Naive thymus-derived CD4-positive, alpha-beta T cell (primary cell): ENCODE measurements around the gene FOLR1. TPM values are rescaled to one million over a fixed set of nuclear protein-coding genes. Genes with fewer than 3 reads are reported as not detected.
A peak's percentile ranks its signal among the peaks of the same experiment; 100 is the strongest.

Experiments used
- ATAC-seq: fragments of 150-1000 bp; cut with Tn5 transposase; 2 replicates; pipeline ENCODE4 v1.10.0; 2021; ENCODE audit warnings: mild to moderate bottlenecking, moderate library complexity
- CTCF ChIA-PET: fragments of 350-600 bp; sonication (Branson Sonifier 250); formaldehyde crosslinking; loops from one replicate; lab custom pipeline; 2021; ENCODE audit warnings: antibody characterized with exemption; lab: Charles Lee
- POLR2A ChIA-PET: fragments of 350-600 bp; sonication (Branson Sonifier 250); formaldehyde crosslinking; loops from one replicate; lab custom pipeline; 2021; ENCODE audit warnings: antibody characterized with exemption, inconsistent platforms; lab: Charles Lee
- DNase-seq, 9 donors: peaks; one replicate each; pipeline versions ENCODE4 v3.0.0 to v3.0.0-alpha.2; 2020 to 2022; ENCODE audit warnings: mixed read lengths in 1 of 9
- H3K27ac ChIP-seq: one replicate; pipeline ENCODE4 v1.7.0; 2013; ENCODE audit warnings: mild to moderate bottlenecking, low read depth, low read length, moderate library complexity
- H3K27me3 ChIP-seq, 2 donors: one replicate each; pipeline ENCODE4 v1.7.0; 2013; ENCODE audit warnings: low read length in 2 of 2, mild to moderate bottlenecking in 2 of 2, moderate library complexity in 2 of 2; ENCODE audit not compliant: control insufficient read depth in 2 of 2, insufficient read depth in 2 of 2
- H3K36me3 ChIP-seq, 3 experiments: 1 replicate in 2 of 3; 2 replicates in 1 of 3; pipeline ENCODE4 v1.7.0; 2013; ENCODE audit warnings: low read length in 3 of 3, mild to moderate bottlenecking in 3 of 3, moderate library complexity in 1 of 3; ENCODE audit not compliant: insufficient read depth in 3 of 3, control insufficient read depth in 2 of 3
- H3K4me1 ChIP-seq, 2 donors: one replicate each; pipeline ENCODE4 v1.7.0; 2013; ENCODE audit warnings: low read length in 2 of 2, mild to moderate bottlenecking in 2 of 2, moderate library complexity in 1 of 2; ENCODE audit not compliant: control insufficient read depth in 2 of 2, insufficient read depth in 2 of 2
- H3K4me3 ChIP-seq: 2 replicates; pipeline ENCODE4 v1.7.0; 2013; ENCODE audit warnings: mild to moderate bottlenecking, low read length
- H3K9me3 ChIP-seq, 3 experiments: 1 replicate in 2 of 3; 2 replicates in 1 of 3; pipeline ENCODE4 v1.7.0; 2013; ENCODE audit warnings: low read length in 3 of 3; ENCODE audit not compliant: control insufficient read depth in 2 of 3
- H3K27ac Mint-ChIP-seq, 9 donors: one replicate each; pipeline ENCODE4 v1.8.0; 2020 to 2022; ENCODE audit warnings: mixed read lengths in 9 of 9, mild to moderate bottlenecking in 8 of 9, moderate library complexity in 5 of 9, inconsistent platforms in 2 of 9
- H3K27me3 Mint-ChIP-seq, 5 donors: one replicate each; pipeline ENCODE4 v1.8.0; 2021 to 2022; ENCODE audit warnings: mixed read lengths in 5 of 5, mild to moderate bottlenecking in 1 of 5
- H3K36me3 Mint-ChIP-seq, 5 donors: one replicate each; pipeline ENCODE4 v1.8.0; 2020 to 2022; ENCODE audit warnings: mixed read lengths in 5 of 5, mild to moderate bottlenecking in 3 of 5, inconsistent platforms in 1 of 5
- H3K4me1 Mint-ChIP-seq, 7 donors: one replicate each; pipeline ENCODE4 v1.8.0; 2020 to 2022; ENCODE audit warnings: mixed read lengths in 7 of 7, mild to moderate bottlenecking in 3 of 7, inconsistent platforms in 1 of 7
- H3K4me3 Mint-ChIP-seq, 10 donors: one replicate each; pipeline ENCODE4 v1.8.0; 2020 to 2022; ENCODE audit warnings: mild to moderate bottlenecking in 10 of 10, mixed read lengths in 10 of 10, moderate library complexity in 6 of 10, inconsistent platforms in 2 of 10
- H3K9me3 Mint-ChIP-seq, 11 donors: one replicate each; pipeline ENCODE4 v1.8.0; 2020 to 2022; ENCODE audit warnings: mixed read lengths in 11 of 11, mild to moderate bottlenecking in 4 of 11, inconsistent platforms in 1 of 11, moderate library complexity in 1 of 11
- intact Hi-C, 2 donors: fragments of 100-400 bp; cut with micrococcal nuclease; formaldehyde crosslinking; loops; one replicate each; pipeline ENCODE4 v1.15.1; 2023
- polyA plus RNA-seq, 2 donors: library from polyadenylated mRNA; unstranded; fragments of 300-500 nt; fragmentation: Illumina TruSeq; gene quantifications; one replicate each; pipeline ENCODE4 v1.2.3, GENCODE V29; 2021
- total RNA-seq, 6 experiments: library from RNA in 5 of 6; stranded (reverse) in 5 of 6; gene quantifications; 1 replicate in 5 of 6; 2 replicates in 1 of 6; pipeline ENCODE4 v1.2.3 and lab custom pipeline; 2021 to 2026

Gene FOLR1
- total and polyA plus RNA-seq, 7 experiments from 2014 or later, result not detected

DNA sequence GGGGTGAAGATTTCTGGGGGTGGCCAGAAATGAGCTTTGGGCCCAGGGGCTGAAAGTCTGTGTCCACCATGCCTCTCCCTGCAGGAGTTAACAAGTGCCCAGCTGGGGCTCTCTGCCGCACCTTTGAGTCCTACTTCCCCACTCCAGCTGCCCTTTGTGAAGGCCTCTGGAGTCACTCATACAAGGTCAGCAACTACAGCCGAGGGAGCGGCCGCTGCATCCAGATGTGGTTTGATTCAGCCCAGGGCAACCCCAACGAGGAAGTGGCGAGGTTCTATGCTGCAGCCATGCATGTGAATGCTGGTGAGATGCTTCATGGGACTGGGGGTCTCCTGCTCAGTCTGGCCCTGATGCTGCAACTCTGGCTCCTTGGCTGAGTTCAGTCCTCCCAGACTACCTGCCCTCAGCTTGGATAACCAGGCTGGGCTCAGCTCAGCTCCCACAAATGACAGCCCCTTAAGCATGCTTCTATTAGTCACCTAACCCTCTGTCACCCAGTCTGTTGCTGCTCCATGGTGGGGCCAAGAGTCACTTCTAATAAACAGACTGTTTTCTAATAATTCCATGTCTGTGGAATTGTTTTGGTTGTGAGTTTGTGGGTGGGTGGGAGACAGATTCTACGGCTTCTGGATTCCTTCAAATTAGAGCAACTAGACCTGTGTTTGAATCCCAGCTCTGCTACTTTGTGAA lies 29.6 kb downstream of the FOLR1 start:
- H3K4me1 ChIP-seq, result peaks cover 10 to 11% of the 10 kb centered on the region in 2 donors
- H3K4me3 Mint-ChIP-seq, result peak overlapping the region in 4 of 10 donors; percentile 27 to 88 (median 47)
- H3K27ac Mint-ChIP-seq, result peak overlapping the region in 4 of 9 donors; percentile 19 to 89 (median 84)
- H3K27ac ChIP-seq, result no peak overlapping the region
- peaks cover 12 to 31% (median 25%) of the 10 kb centered on the region in 7 donors for H3K4me1 Mint-ChIP-seq
- H3K36me3 ChIP-seq, result peaks cover 0 to 10% (median 0%) of the 10 kb centered on the region in 3 experiments
- ChIA-PET POLR2A (interaction anchor here (0.6 to 3.2 kb wide), 3 partner anchors 94 to 293 kb away, joined by 4 to 17 read pairs (median 8); partner anchors contain the start of genes RNF121 and XNDC1N), CTCF (no interaction called here)
- ATAC-seq (no peak), DNase-seq (peak in 1 of 9 donors; percentile 20)
- intact Hi-C loops, result loop anchor here (2.0 to 10.0 kb wide), 10 partner anchors 119 to 1947 kb away; partner anchors contain the start of genes ATG16L2 (in 1 of the 2), FCHSD2 (in 1 of the 2), LAMTOR1 (in 1 of the 2) and NADSYN1 (in 1 of the 2)
- peaks cover 0 to 5% (median 0%) of the 10 kb centered on the region in 5 donors for H3K36me3 Mint-ChIP-seq
- H3K27me3 ChIP-seq, result no peaks in the 10 kb centered on the region
- H3K27me3 Mint-ChIP-seq, result peaks cover 3 to 21% (median 19%) of the 10 kb centered on the region in 5 donors
- no peak overlapping the region for H3K4me3 ChIP-seq
- H3K9me3 ChIP-seq, result no peaks in the 10 kb centered on the region
- peaks cover 0 to 1% (median 0%) of the 10 kb centered on the region in 11 donors for H3K9me3 Mint-ChIP-seq

GRCh38 chr11:72222106-72222891 lies 30.4 kb downstream of the FOLR1 start:
- ATAC-seq, result no peak
- Histone ChIP-seq H3K27me3 (no peaks in the 10 kb centered on the region), H3K36me3 (peaks cover 0 to 10% (median 0%) of the 10 kb centered on the region in 3 experiments), H3K4me1 (peaks cover 10 to 12% of the 10 kb centered on the region in 2 donors), H3K4me3 (peak overlapping the region; percentile 77), H3K9me3 (no peaks in the 10 kb centered on the region), H3K27ac (peak overlapping the region; percentile 88)
- Mint-ChIP-seq H3K27me3 (peaks cover 0 to 14% (median 12%) of the 10 kb centered on the region in 5 donors), H3K36me3 (peaks cover 0 to 5% (median 0%) of the 10 kb centered on the region in 5 donors), H3K4me3 (peak overlapping the region; percentile 88 to 99 (median 91)), H3K4me1 (peaks cover 12 to 33% (median 27%) of the 10 kb centered on the region in 7 donors), H3K27ac (peak overlapping the region; percentile 76 to 95 (median 89)), H3K9me3 (peaks cover 0 to 1% (median 0%) of the 10 kb centered on the region in 11 donors)
- ChIA-PET POLR2A (interaction anchor here (0.6 to 3.2 kb wide), 7 partner anchors 95 to 294 kb away, joined by 3 to 18 read pairs (median 7); partner anchors contain the start of genes ANAPC15, CLPB, LAMTOR1 and RNF121), CTCF (interaction anchor here (0.6 to 1.4 kb wide), 4 partner anchors 11 to 245 kb away, joined by 3 to 4 read pairs (median 4); no protein-coding TSS in a partner anchor)
- intact Hi-C loops, result loop anchor here (2.0 to 10.0 kb wide), 10 partner anchors 119 to 1947 kb away; partner anchors contain the start of genes ATG16L2 (in 1 of the 2), FCHSD2 (in 1 of the 2), LAMTOR1 (in 1 of the 2) and NADSYN1 (in 1 of the 2)
- peak in 1 of 9 donors; percentile 17 for DNase-seq

GRCh38 chr11:72222907-72223614 lies 31.1 kb downstream of the FOLR1 start:
- Mint-ChIP-seq H3K4me3 (peak overlapping the region; percentile 88 to 99 (median 91)), H3K27ac (peak overlapping the region; percentile 76 to 95 (median 89)), H3K36me3 (peaks cover 0 to 5% (median 0%) of the 10 kb centered on the region in 5 donors), H3K27me3 (peaks cover 0 to 8% (median 5%) of the 10 kb centered on the region in 5 donors), H3K4me1 (peaks cover 12 to 31% (median 24%) of the 10 kb centered on the region in 7 donors), H3K9me3 (peaks cover 0 to 1% (median 0%) of the 10 kb centered on the region in 11 donors)
- DNase-seq (peak; percentile 81 to 97 (median 90)), ATAC-seq (peak; percentile 89)
- no peaks in the 10 kb centered on the region for H3K27me3 ChIP-seq
- intact Hi-C loops, result loop anchor here (1.0 to 10.0 kb wide), 17 partner anchors 40 to 1948 kb away; partner anchors contain the start of genes ANAPC15 (in 2 of the 2), ATG16L2 (in 2 of the 2), CLPB (in 2 of the 2) and LRRC51 (in 2 of the 2)
- no peaks in the 10 kb centered on the region for H3K9me3 ChIP-seq
- ChIA-PET CTCF (interaction anchor here (0.6 to 1.7 kb wide), 8 partner anchors 12 to 246 kb away, joined by 3 to 4 read pairs (median 3); no protein-coding TSS in a partner anchor), POLR2A (interaction anchor here (0.7 to 3.2 kb wide), 9 partner anchors 18 to 1947 kb away, joined by 3 to 18 read pairs (median 4); partner anchors contain the start of genes ANAPC15, CLPB, LAMTOR1 and RNF121)
- peaks cover 10 to 12% of the 10 kb centered on the region in 2 donors for H3K4me1 ChIP-seq
- peak overlapping the region; percentile 77 for H3K4me3 ChIP-seq
- peaks cover 0 to 12% (median 0%) of the 10 kb centered on the region in 3 experiments for H3K36me3 ChIP-seq
- peak overlapping the region; percentile 88 for H3K27ac ChIP-seq

- peak in 7 of 9 donors; percentile 37 to 83 (median 40) for DNase-seq
- peak; percentile 59 for ATAC-seq
- ChIA-PET CTCF (interaction anchor here (0.6 to 1.7 kb wide), 5 partner anchors 13 to 191 kb away, joined by 3 to 4 read pairs (median 3); no protein-coding TSS in a partner anchor), POLR2A (interaction anchor here (0.6 to 3.2 kb wide), 10 partner anchors 12 to 1947 kb away, joined by 3 to 18 read pairs (median 6); partner anchors contain the start of genes ANAPC15, CLPB, RNF121 and XNDC1N)
- Histone ChIP-seq H3K27ac (peak overlapping the region; percentile 88), H3K9me3 (no peaks in the 10 kb centered on the region), H3K36me3 (peaks cover 0 to 20% (median 0%) of the 10 kb centered on the region in 3 experiments), H3K27me3 (no peaks in the 10 kb centered on the region), H3K4me1 (peaks cover 10 to 12% of the 10 kb centered on the region in 2 donors), H3K4me3 (peak overlapping the region; percentile 91)
- intact Hi-C loops, result loop anchor here (1.0 to 10.0 kb wide), 18 partner anchors 14 to 1949 kb away; partner anchors contain the start of genes ANAPC15 (in 2 of the 2), ATG16L2 (in 2 of the 2), CLPB (in 2 of the 2) and LRRC51 (in 2 of the 2)
- Mint-ChIP-seq H3K27ac (peak overlapping the region; percentile 87 to 98 (median 94)), H3K4me3 (peak overlapping the region; percentile 90 to 99 (median 94)), H3K4me1 (peaks cover 12 to 31% (median 24%) of the 10 kb centered on the region in 7 donors), H3K27me3 (peaks cover 0 to under 1% (median 0%) of the 10 kb centered on the region in 5 donors), H3K36me3 (peaks cover 0 to 7% (median 0%) of the 10 kb centered on the region in 5 donors), H3K9me3 (peaks cover 0 to 1% (median 0%) of the 10 kb centered on the region in 11 donors)
Observed at GRCh38 chr11:72223615-72224563, 31.9 kb downstream of the FOLR1 start.
